HG03280 (cell line): Measurements from ENCODE around the gene CUL1.
A peak's percentile ranks its signal among the peaks of the same experiment; 100 is the strongest.

Experiments
- ATAC-seq: cut with Tn5 transposase; IDR thresholded peaks from one replicate; pipeline ENCODE4 v1.9.1; 2021; ENCODE audit warnings: mild to moderate bottlenecking, moderate library complexity; ENCODE audit not compliant: unreplicated experiment

The CUL1 gene

DNA sequence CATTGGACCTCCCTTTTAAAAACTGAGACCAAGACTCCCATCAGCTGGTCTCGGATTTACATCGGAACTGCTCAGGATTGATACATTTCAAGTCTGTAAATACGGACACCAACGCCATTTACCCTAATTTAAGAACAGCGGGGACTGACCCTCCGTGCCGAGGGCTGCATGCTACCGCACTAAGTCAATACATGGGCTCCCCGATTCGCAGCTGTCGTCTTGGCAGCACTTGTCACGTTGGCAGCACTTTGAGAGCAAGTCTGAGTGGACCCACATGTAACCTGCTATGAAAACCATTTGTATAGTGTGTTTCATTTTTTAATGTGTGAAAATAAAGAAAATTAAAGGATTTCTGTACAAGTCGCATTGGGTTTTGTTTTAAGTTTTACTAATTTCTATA is 102.0 kb downstream of the CUL1 start:
- ATAC-seq = no peak

GRCh38 chr7:148802101-148802493 is 103.4 kb downstream of the CUL1 start:
- no peak for ATAC-seq

GRCh38 chr7:148803094-148803493 is 104.4 kb downstream of the CUL1 start:
- no peak for ATAC-seq

GRCh38 chr7:148804343-148805235 is 105.9 kb downstream of the CUL1 start:
- ATAC-seq = no peak

DNA sequence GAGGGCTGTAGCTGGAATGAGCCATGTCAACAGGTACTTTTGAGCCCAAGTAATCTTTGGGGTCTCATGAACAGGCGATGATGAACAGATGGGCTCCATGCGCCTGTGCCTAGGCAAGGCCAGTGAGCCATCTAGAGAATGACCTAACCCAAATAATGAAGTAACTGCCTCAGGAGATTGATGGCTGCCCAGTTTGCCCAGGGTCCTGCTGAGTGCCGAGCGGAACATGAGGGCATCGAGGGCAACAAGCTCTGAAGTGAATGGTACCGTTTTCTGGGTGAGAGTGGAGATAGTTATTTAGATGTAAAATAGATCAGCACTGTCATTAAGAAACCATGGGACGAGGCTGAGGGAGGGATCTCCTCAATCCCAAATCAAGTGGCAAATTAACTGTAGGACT is 107.5 kb downstream of the CUL1 start:
- no peak for ATAC-seq

- ATAC-seq = no peak
Measured at GRCh38 chr7:148807436-148807835, 108.7 kb downstream of the CUL1 start.

DNA sequence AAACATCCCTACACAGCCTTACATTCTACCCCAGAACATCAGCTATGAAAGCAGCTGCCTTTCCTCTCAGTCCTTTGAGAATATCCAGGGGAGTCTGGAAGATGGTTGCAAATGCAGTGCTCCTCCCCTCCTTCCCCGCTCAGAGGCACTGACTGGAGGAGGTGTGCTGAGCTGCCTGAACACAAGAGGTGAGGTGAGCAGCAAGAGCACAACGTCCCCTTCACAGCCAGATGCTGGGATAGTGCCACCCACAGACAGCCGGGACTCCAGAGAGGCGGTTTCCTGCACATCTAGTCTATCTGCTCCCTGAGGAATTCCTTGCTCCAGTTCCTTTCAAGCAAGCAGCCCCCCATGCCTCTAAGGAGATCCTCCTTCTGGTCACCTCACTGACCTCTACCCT is 111.2 kb downstream of the CUL1 start:
- no peak for ATAC-seq

GRCh38 chr7:148811892-148812291 is 113.2 kb downstream of the CUL1 start:
- ATAC-seq = no peak

DNA sequence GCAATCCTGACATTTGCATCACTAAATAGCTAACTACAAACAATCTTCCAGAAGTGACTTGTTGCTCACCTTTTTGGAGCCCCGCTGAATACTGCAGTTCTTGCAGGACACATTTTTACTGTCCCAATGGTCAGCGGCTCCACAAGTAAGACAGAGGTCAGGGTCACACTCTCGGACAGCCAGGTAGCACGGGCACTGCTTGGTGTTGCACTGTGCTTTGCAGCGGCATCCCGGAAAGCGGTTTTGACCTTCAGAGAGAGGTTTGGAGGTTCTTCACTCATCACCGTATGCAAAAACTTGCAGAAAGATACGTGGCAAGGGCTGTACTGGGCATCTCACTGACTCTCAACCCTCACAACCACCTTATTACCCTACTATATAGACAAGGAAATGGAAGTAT is 115.2 kb downstream of the CUL1 start:
- ATAC-seq = no peak

DNA sequence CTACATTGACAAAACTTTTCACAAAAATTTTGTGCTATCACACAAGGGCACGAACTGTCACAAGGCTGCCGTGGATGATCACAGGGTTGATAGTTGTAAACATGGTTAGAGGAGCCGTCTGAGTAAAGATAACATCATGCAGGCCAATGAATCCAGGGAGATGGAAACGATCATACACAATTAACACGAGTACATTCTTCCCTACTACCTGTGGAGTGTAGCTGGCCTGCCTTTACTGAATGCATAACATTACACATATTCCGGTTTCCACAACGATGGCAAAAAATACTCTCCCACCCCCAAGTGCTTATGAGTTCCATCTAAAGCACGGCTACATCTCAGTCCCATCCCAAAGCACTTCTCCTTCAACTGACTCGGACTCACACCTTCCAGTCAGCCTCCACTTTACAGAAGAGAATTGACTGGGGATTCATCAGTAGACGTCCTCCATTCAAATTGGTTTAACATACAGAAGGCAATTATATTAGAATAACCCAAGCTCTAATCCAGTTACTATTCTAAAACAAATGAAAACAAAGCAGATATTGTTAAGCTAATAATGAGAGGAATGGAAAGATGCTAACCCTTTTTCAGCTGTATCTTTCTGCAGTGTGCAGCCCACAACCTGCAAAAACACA is 116.3 kb downstream of the CUL1 start:
- no peak for ATAC-seq

- ATAC-seq = no peak
Measured at GRCh38 chr7:148815612-148816011, 116.9 kb downstream of the CUL1 start.

GRCh38 chr7:148819697-148820360 is 121.1 kb downstream of the CUL1 start:
- no peak for ATAC-seq

DNA sequence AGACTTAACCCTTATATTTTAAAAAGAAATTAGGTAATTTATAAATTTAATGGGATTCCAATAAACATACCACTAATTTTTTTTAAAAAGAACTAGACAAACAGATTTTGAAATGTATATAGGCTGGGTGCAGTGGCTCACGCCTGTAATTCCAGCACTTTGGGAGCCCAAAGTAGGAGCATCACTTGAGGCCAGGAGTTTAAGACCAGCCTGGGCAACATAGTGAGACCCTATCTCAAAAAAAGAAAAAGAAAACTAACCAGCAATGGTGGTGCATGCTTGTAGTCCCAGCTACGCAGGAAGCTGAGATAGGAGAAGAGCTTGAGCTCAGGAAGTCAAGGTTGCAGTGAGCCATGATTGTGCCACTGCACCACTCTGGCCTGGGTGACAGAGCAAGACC is 122.7 kb downstream of the CUL1 start:
- no peak for ATAC-seq

DNA sequence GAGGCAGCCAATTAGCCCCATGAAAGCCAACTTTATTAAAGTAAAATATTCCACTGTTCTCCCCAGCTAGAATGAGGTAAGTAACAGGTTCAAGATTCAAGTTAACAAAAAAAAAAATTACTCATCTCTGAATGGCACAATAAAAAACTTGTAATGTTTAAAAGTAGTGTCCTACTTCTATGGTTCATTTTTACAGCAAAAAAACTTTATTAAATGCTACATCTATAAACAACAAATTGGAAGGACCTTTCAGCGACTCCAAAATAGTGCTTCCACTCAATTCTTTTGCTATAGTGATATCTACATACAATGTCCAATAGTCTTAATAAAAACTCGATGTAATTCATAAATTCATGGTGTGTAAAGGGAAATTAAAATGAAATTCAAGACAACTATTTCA is 126.2 kb downstream of the CUL1 start:
- ATAC-seq = no peak

- ATAC-seq = no peak
Measured at GRCh38 chr7:148825338-148825737, 126.6 kb downstream of the CUL1 start.

DNA sequence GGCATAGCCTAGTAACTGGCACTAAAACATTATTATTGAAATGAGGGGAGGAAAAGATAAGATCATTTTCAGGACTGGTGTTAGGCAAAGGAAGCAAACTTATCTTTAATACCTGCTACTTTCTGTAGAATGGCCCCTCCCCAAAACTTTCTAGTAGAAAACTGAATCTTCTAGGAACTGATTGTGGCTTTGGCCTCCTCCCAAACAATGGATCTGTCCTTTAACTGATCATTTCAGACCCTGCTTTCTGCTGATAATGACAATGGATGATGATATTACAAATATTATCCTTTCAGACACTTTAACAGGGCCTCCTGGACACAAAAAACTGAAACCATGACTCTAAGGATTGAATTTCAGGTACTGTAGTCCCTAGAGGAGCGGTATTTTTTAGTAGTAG is 130.3 kb downstream of the CUL1 start:
- no peak for ATAC-seq

DNA sequence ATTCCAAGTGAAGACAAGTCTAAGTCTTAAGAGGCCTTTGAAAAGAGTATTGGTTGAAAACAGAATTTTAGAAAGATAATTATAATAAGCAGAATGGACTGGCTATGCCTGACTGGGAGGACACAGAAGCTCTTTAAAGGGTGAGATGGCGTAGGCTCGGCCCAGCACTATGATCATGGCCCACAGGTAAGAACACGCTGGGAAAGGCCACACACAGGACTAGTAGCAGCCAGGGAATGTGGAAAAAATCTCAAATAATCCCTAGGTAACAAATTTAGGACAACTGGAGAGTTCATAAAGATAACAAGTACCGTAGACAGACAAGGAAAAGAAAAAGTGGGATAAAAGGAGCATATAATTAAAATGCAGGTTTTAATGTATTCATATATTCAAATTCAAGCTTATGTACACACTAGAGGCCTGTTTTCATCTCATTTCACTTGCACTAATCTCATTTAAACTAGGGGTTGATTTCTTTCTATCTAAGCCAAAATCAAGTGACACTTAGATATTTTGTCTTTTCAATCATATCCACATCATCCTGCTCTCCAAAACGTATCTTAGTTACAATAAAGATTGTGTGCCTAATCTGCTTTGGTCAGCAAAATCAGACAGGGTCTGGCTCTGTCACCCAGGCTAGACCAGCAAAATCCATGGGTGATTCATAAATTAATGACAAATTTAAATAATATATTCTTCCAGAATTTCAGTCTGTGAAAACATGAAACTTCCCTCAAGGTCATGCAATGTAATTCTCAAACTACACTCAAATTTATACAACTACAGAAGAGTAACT is 132.4 kb downstream of the CUL1 start:
- no peak for ATAC-seq

GRCh38 chr7:148831782-148832181 is 133.1 kb downstream of the CUL1 start:
- no peak for ATAC-seq

DNA sequence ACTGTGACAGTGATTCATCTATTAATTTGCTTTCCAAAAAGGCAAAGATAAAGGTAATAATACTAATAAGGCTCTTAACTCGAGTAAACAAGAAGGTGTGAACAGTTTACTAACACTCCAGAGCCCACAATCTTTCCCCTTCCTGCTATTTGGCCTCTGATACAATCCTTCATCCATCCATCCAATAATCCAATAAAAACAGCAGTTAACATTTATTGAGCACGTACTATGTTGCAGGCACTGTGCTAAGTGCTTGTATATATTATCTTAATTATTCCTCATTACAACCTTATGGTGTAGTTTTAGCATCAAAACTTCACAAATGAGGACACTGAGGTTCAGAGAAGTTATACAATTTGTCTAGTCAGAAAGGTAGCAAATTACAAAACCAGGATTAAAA is 135.9 kb downstream of the CUL1 start:
- ATAC-seq = no peak

GRCh38 chr7:148835854-148836253 is 137.2 kb downstream of the CUL1 start:
- no peak for ATAC-seq

DNA sequence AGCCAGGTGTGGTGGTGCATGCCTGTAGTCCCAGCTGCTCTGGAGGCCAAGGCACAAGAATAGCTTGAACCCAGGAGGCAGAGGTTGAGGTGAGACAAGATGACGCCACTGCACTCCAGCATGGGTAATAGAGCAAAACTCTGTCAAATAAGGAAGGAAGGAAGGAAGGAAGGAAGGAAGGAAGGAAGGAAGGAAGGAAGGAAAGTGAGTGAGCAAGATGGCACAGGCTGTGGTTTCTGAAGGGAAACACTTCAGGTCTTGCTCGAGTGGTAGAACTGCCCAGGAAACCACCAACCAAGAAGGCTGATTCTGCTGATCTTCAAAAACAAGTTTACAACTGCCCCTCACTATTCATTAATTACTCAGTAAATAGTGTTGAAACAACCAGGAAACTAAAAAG is 140.2 kb downstream of the CUL1 start:
- ATAC-seq = peak; percentile 50
